GM19397 (cell line): Measurements from ENCODE around the gene RCC2.

Experiments used
- ATAC-seq: cut with Tn5 transposase; IDR thresholded peaks from one replicate; pipeline ENCODE4 v1.9.1; 2021; ENCODE audit warnings: mild to moderate bottlenecking, moderate library complexity; ENCODE audit not compliant: unreplicated experiment

The RCC2 gene

DNA sequence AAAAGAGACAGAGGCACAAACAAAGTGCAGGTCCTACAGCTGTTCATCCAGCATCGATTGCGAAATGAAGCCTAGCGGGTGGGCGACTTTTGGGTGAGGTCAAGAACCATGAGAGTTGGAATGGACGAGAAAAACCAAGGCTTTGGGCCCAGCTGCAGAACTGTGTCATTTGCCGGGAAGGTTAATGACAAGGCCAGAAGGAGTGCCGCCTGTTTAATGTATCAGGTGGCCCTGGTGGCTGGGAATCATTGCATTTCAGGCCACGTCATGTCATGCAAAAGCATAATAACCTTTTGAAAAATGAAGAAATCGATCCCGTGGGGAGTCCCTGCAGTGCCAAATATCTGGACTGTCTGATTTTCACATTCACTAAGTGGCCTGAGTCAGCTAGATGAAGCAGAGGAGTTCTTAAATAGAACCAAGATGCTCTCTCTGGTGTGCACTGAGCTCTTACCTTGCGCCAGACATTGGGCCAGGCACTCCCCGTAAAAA lies 8.1 kb upstream of the RCC2 start:
- ATAC-seq = no peak

DNA sequence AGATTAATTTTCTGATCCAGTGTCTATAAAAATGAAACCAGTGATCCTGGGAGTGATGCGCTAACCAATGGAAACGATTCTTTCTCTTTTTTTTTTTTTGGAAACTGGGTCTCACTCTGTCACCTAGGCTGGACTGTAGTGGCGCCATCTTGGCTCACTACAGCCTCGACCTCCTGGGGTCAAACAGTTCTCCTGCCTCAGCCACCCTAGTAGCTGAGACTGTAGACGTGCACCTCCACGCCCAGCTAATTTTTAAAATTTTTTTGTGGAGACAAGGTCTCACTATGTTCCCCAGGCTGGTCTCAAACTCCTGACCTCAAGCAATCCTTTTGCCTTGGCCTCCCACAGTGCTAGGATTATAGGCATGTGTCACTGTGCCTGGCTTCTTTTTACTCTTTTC lies 3.4 kb upstream of the RCC2 start:
- ATAC-seq = no peak

DNA sequence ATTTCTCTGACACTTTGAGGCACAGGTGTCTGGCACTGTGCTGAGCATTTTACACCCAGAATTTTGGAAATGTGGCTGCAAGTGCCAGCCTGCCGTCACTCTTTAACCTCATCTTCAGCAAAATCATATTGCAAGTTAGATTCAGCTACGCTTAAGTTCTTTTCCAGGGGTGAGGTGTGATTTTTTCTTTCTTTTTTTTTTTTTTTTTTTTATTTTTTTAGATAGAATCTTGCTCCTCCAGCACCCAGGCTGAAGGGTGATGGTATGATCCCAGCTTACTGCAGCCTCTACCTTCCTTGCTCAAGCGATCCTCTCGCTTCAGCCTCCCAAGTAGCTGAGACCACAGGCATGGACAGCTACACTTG lies 2.5 kb upstream of the RCC2 start:
- no peak for ATAC-seq

DNA sequence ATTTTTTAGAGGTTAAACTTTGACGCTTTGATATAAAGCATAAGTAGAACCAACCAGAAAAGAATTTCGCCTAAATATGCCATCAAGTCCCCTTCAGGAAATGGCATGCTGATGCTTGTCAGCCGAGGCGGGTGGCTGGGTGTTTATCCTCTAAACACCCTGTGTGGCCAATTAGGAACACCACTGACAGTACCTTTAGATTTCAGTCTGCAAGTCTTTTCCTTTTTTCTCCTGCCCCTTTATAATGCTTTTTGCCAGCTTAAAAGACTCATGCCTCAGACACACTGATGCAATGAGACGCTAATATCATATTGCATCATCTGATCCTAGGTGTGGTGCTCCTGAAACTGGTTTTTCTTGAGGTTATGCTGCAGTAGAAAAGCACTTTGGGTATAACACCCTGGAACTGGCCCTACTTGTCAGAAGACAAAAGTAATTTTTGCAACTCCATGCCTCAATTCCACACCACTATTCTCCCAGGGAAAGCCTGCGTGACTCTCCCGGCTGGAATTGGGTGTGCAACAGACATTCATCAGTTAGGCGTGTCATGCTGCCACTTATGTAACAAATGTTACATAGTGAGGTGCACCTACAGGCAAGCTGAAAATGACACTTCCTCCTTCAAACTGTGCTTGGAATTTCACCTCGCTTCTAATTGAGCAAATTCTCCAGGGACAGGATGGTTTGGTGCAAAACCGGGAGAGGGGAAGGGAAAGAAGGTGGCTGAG lies 2.0 kb upstream of the RCC2 start:
- ATAC-seq = no peak

DNA sequence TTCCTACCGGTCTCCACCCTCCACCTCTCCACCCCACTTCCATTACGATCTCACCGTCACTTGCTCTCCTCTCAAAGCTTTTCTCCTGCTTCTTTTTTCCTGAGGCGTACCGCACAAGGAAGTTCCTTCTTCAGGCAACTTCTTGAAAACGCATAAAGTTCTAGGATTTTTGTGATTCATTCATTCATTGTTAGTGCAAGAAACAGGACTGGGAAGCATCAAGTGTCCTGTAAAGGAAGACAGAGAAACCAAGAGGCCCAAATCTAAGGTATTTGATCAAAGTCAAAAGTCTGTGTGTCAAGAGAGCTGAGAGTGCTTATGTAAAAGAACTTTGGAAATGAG lies 1.3 kb upstream of the RCC2 start:
- ATAC-seq = no peak

DNA sequence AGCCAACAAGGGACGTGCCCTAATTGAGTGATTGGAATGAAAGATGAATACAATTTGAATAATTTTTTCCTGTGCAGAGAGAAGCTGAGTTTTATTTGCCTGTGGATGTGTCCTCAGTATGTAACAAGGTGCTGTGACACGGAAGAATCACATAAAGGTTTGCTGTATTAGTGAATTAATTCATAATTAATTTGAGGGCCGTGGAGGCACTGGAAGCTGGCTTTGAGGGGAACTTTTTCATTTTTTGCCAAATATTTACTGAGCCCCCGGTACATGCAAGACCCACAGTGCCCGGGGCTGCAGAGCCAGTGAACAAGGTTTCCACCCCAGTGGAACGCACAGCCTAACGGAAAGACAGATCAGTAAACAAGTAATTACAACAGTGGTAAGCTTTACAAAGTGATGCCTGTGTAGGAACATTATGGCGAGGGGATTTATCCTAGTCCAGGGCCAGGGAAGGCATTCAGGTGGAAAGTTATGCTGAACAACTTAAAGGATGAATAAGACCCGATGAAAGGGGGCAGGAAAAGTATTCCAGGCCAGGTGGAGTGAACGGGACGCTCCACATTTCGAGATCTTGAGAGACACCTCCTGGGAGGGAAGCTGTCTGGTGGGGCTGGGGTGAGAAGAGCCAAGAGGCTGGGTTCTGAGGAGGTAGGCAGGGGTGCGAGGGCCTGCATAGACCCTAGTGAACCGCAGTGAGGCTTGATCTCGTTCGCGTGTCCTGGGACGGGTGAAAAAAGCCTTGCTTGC lies 773 bp upstream of the RCC2 start:
- no peak for ATAC-seq

DNA sequence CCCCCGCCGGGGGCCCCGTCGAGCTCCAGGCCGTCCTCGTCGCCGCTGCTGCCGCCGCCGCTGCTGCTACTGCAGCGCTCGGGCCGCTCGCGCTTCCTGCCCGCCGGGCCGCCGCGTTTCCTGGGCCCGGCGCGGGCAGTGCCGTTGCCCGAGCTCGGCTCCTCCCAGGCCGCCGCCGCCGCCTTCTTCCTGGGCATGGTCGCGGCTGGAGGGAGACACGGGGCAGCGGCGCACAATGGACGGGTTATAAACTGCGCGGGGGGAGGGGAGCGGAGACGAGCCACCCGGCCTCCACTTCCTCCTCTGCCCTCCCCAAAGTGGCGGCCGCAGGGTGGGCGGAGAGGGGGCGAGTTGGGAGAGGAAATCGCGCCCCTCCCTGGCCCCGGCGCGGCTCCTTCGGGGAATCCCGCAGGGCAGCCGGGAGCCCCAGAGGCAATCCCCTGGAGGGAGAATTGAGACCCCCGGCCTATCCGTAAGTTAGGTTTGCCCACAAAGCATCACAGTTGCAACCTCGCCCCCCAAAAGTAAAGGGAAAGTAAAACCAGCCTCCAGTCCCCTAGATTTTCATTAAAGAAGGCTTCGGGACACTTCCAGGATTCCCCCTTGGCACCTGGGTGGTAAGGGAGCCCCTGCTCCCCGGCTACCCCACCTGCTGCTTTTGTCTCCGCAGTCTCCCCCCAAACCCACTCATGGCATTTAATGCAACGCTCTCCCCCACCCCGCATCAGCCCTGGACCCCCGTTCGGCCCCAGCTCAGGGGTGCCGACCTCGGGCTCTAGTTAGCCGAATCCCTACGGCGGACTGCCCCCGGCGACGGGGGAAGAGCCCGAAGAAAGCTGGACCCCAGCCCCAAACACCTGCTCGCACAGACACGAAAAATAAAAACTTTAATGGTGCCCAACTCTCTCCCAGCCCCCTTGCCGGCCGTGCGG lies 893 bp downstream of the RCC2 start:
- ATAC-seq = peak; percentile 35

DNA sequence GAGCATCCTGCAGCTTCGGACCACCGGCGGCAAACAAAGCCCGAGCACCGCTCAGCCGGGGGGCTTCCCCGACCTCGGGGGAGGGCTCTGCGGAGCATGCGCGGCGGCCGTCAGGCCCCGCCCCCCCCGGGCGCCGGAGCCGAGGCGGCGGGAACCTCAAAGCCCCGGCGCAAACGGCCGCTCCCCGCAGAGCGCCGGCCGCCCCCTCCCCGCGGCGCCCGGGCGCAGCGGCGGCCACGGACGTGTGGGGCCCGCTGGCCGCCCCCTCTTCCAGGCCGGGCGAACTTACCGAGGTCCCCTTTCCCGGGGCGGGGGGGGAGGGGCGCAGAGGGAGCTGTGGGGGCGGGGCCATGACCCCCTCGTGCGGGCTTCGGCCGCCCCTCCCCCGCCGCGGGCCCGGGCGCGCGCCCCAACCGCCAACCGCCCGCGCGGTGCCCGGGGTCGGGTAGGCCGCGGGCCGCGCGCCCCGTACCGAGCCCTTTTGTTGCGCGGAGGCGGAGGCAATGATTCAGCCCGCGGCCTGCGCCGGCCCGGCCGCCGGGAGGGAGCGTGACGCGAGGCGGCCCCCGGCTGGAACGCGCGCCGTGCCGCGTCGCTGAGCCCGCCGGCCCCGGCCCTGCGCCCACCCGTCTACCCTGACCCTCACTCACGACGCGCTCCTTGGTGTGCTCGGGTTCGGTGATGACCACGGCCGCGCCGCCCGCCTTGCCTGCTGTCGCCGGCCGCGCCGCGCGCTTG lies 1.7 kb downstream of the RCC2 start:
- ATAC-seq = peak; percentile 46

DNA sequence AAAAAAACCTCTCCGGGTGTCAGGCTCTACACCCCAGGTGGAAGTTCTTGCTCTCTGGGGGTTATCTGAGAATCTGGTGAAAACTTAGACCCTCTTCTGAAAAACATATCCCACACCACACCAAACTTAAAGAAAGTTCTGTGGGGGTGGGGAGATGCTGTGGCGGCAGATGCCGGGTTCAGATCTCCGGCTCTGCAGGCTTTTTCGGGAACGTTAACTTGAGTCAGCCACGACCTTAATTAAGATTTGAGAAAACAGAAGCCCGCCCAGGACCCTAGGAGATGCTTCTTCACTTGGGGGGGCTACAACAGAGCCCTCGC lies 2.3 kb downstream of the RCC2 start:
- no peak for ATAC-seq

DNA sequence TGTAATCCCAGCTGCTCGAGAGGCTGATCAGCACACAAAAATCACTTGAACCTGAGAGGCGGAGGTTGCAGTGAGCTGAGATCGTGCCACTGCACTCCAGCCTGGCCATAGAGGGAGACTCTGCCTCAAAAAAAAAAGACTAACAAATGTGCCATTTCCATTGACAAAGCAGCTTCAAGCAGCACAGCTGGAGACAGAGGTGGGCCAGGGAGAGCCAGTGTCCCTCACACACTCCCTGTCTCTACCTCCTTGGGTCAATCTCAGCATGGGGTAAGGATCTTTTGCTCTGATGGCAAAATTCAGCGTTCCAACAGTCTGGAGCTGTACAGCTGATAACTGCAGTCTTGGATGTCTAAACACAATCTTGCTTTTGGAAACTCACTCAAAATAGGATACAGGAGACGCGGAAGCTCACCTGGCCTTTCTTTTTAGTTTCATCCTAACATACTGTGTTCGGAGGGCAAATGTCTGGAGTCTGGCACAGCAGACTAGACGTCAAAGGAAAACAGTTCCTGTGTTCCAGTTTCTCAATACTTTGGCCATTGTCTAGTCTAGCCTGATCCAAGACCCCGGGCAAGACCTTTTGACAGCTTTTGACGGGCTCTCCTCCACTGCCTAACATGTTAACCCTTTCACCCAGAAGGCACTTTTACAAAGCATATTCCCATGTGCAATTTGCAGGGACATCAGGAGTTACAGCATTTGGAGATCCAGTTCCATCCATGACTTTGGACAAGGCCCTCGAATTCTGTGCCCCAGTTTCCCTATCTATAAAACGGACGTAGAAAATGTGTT lies 2.9 kb downstream of the RCC2 start:
- ATAC-seq = no peak

DNA sequence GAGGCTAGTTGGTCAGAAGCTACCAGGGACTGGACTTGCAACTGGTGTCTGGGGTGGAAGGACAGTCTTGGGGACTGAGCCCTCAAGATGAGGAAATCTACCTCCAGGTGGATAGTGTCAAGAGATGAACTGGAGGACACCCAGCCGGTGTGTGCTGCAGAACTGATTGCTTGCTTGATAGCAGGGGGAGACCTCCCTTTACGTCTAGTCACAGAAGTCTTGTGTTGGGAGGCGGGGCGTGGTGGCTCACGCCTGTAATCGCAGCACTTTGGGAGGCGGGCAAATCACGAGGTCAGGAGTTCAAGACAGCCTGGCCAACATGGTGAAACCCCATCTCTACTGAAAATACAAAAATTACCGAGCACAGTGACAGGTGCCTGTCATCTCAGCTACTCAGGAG lies 4.9 kb downstream of the RCC2 start:
- ATAC-seq = no peak

DNA sequence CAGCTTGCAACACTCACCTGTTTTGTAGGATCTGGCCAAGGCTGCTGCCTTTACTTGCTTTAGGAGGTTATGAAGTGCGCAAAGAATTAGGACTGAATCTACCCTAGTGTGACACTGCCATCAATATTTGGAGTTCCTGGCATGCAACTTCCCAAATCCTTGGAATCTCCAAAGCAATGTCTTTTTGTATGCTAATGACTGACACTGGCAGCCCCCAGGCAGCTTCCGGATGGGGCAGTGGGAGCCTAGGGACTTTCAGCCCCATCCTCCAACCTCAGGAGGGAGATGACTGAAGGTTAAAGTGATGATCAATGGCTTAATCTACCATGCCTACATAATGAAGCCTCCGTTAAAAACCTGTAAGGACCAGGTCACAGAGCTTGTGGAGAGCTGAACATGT lies 5.5 kb downstream of the RCC2 start:
- no peak for ATAC-seq

DNA sequence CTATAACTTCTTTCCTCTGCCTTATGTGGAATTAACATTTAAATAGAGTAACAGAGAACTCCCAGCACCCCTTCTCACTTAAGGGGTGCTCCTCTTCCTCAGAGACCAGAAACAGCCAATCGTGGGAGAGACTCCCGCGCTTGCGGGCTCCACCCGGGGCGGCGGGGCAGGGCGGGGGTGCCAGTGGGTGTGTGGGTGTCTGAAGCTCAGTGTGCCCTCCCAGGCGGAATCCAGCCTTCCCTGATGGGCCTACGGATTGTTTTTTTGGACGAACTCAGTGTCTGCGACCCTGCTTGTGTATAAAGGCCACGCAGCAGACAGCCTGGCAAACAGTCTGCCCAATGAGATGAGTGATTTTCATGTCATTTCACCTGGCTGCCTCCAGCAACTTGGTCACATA lies 6.2 kb downstream of the RCC2 start:
- no peak for ATAC-seq

DNA sequence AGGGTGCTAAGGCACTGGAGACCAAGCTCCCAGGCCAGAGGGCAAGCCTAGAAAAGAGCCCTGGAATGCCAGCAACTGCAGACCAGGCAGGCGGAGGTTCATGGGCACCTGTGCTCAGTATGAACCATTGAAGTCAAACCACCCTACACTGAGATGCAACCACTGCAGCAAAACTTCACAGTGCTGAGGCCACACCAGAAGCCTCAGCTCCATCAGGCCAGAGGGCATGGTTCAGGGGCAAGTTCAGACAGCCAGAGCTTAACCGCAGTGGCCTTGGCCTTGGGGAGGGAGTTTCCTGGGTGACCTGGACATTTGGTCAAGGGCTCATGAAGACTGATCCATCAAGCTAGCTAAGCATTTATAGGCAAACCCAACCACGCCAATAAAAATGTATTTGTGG lies 7.1 kb downstream of the RCC2 start:
- ATAC-seq = no peak

DNA sequence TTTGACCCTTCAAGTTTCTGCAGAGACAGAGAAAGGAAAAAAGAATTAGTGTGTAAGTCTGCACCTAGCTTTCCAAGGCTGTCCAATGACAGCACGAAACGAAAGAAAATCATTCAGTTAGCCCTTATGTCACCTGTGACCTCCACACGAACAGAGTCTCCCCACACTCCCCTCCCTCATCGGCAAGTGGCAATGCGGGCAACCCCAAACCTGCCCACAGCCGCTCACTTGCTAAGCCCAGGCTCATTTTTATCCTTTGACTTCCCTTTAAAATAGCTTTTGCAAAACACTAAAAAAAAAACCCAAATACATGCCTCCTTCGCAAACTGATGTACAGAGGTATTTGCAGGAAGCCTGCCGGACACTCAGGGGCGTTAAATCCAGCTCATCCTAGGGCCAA lies 10.3 kb downstream of the RCC2 start:
- no peak for ATAC-seq

DNA sequence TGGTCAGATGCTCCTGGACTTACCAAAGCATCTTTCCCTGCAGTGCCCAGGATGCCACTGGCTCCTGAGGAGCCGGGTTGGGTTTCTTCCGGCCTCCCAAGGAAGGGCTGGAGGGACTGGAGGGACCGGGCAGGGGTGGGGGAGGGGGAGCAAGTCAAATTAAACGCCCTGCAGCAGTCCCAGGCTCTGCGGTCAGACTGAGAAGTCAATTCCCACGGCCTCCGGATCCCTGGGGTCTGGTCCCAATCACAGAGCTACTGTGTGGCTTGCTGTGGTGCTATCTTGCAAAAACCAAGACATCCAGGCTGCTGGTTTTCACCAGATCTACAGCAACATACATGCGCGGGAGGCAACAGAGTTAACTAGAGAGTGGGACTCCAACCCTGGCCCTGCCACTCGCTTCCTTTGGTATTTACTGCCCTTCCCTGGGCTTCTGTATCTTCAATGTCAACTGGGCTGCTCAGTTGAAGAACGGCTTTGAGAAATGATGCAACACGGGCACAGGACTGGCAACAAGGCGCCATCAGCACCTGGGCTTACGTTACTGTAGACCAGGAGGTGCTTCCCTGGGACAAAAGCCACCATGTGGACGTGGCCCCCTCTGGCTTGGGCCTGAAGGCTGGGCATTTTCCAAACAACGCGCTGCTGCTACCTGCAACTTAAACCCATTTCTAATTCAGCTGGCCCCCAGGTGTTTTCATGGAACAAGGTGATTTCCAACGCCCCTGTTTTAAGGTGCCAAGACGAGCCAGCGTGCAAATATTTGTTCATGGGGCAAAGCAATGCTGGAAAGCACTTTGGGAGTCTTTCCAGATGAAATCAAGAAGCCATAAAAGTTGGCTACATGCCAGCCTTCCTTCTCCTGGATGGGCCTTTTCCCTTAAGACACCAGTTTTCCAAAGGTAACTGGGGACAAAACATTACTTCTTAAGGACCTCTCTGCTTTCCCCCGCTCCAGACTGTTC lies 11.5 kb downstream of the RCC2 start:
- no peak for ATAC-seq

DNA sequence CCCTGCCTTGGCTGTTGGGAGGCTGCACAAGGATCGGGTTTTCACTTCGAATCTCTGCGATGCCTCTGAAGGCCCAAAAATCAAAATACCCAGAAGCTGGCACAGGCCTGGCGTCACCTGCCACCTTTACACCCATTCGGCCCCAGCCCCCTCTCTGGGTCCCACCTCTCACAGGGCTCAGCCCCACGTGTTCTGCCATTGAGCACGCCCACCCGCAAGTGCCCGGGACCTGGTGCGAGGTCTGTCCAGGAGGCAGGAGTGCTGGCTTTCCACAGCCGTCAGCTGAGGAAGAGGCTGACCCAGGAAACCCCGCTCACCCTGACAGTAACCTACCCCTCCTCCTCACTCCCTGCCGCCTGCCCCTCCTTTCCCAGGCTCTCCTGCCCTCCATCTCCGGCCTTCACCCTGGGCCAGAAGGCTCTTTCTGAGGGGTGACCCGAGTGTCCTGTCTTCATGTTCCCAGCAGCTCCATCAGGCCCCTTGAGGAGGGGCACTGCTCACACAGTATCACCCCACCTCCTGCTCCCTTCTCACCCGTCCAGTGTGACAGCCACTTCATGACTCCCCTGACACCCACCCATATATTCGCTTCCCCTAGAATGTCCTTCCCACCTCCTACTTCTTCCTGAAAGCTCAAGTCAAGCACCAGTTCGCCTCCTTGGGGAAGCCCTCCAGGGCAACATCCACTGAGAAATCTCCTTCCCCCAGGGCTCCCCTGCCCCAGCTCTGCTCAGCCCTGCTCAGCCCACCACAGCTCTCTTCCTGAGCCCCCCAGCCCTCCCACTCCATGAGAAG lies 13.5 kb downstream of the RCC2 start:
- ATAC-seq = no peak

DNA sequence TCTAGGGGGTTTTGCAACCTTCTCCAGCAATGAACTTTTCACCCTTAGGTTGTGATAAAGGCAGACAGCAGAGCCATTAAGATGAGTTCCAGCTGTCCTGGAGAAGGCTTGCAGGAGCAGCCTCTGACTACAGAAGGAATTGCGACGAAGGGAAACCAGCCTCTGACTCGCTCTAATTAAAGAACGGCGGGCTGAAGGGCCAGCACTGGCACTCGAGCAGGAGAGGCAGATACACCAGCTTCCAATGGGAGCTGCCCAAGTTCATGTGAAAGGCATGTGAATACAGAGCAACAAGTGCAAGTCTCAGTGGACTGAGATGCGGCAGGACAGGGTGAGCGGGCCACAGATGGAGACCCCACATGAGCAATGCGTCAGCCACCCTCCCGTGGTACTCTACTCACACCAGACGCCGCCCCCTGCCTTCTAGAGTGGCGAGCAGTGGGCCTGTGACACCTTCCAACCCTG lies 15.7 kb downstream of the RCC2 start:
- ATAC-seq = no peak
